AG10803 (cell line): ENCODE results near the gene DSC1.
"Not testable (repeated sequence)": the region's sequence is repeated elsewhere in the genome, so short reads cannot be mapped to it uniquely, and the experiment has no call there.

Experiments used
- DNase-seq: peaks from one replicate; pipeline ENCODE4 v3.0.0; 2010; ENCODE audit warnings: low read depth
- H3K4me3 ChIP-seq: 2 replicates; pipeline ENCODE4 v1.5.1; 2011; ENCODE audit warnings: mild to moderate bottlenecking, low read length, control low read depth
- TF ChIP-seq, protein P1 (sequence below): conservative IDR thresholded peaks from 2 replicates; pipeline ENCODE4 v1.5.1; 2011; ENCODE audit warnings: mild to moderate bottlenecking, low read length, control low read depth, inconsistent platforms

DSC1 gene

DNA sequence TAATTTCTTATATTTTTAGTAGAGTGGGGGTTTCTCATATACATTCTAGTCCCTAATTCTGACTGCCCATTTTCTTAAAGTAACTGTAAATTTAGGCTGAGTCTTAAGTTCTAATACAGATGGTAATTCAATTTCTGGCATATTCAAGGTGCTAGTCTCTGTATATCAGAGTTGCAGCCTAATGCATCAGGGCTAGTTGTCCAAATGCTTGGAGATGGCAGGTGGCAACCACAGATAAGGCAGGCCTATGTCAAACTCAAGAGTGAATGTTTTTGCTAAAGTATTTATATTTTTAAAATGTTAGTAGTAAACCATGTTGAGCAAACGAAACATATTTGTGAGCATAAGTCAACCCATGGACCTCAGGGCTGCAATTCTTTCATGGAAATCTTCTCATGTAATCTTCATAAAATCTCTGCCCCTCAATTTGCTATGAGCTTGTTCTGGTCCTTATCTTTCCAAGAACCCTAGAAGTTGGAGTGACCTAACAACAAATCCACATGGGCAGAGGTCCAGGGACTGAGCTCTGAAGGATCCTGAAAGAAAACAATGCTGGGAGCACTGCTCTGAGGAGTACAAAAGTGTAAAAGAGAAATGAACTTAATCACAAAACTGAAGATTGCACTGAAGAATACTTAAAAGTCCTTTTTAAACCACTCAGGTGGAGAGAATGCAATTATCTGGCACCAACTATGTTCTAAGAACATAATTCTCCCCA is 33.1 kb downstream of the DSC1 start:
- no peak for DNase-seq

DNA sequence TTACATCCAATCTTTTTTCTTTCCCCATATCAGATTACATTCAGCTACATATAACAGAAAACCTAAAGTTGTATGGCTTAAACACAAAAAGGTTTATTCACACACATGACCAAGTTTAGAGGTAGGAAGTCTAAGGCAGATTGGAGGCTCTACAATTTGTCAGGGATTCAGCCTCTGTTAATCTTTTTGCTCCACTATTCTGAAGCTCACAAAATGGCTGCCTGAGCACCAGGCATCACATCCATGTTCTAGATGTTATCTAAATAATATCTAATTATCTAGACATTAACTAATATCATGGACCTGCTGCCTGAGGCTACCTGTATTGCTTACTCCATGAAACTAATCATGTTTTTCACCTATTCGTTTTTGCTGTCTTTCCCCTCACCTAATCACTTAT is 36.8 kb downstream of the DSC1 start:
- no peak overlapping the region for H3K4me3 ChIP-seq
- TF ChIP-seq, protein P1, sequence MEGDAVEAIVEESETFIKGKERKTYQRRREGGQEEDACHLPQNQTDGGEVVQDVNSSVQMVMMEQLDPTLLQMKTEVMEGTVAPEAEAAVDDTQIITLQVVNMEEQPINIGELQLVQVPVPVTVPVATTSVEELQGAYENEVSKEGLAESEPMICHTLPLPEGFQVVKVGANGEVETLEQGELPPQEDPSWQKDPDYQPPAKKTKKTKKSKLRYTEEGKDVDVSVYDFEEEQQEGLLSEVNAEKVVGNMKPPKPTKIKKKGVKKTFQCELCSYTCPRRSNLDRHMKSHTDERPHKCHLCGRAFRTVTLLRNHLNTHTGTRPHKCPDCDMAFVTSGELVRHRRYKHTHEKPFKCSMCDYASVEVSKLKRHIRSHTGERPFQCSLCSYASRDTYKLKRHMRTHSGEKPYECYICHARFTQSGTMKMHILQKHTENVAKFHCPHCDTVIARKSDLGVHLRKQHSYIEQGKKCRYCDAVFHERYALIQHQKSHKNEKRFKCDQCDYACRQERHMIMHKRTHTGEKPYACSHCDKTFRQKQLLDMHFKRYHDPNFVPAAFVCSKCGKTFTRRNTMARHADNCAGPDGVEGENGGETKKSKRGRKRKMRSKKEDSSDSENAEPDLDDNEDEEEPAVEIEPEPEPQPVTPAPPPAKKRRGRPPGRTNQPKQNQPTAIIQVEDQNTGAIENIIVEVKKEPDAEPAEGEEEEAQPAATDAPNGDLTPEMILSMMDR = no peak

More for the DNA sequence above, 33.1 kb downstream of the DSC1 start:
- TF ChIP-seq, protein P1 = no peak
- no peak overlapping the region for H3K4me3 ChIP-seq

DNA sequence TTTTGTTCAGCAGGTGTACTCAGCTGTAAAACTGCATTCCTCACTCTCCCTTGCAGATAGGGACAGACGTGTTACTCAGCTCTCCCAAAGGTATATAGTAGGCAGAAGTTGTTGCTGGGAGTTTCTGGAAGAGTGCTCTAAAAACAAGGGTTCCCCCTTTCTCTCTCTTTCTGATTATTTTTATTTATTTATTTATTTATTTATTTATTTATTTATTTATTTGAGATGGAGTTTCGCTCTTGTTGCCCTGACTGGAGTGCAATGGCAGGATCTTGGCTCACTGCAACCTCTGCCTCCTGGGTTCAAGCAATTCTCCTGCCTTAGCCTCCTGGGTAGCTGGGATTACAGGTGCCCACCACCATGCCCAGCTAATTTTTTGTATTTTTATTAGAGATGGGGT is 39.5 kb downstream of the DSC1 start:
- H3K4me3 ChIP-seq, DNase-seq: not testable (repeated sequence)

More for the DNA sequence above, 36.8 kb downstream of the DSC1 start:
- no peak for DNase-seq

DNA sequence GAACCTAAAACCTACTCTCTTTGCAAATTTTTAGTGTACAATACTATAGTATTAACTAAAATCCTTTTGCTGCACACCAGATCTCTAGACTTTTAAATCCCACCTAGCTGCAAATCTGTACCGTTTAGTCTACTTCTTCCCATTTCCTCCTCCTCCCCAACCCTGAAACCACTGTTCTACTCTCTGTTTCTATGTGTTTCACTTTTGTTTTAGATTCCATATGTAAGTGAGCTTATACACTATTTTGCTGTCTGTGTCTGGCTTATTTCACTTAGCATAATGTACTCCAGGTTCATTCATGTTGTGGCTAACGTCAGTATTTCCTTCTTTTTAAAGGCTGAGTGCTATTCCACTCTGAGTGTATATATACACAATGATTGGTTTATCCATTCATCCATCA is 42.1 kb downstream of the DSC1 start:
- DNase-seq = no peak
- no peak overlapping the region for H3K4me3 ChIP-seq
- TF ChIP-seq, protein P1 = no peak

DNA sequence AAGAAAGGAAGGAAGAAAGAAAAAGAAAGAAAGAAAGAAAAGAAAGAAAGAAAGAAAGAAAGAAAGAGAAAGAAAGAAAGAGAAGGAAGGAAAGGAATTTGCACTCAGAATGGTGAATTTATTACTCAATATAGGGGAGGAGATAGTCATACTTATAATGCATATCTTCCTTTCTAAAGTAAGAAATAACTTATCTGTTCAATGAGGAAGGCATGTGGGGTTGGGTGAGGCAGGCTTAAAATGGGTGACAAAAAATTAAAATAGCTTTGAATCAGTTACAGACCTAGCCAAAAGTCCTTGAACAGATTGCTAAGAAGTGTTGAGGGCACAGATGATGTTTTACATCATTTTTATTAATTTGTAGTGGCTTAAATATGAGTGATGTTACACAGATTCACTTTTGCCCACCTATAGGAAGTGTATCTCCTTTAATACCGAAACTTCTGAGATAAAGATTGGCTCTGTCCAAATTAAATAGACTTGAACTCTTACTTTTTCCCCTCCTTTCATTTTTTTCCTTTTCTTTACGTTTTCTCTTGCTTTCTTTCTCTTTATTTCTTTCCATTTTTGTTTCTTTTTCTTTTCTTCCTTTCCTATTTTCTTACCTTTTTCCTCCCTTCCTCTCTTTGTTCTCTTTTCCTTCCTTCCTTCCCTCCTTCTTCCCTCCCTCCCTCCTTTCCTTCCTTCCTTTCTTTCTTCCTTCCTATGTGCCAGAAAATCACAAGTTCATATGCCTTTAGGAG is 45.6 kb downstream of the DSC1 start:
- no peak for DNase-seq
- TF ChIP-seq, protein P1 = no peak
- no peak overlapping the region for H3K4me3 ChIP-seq

DNA sequence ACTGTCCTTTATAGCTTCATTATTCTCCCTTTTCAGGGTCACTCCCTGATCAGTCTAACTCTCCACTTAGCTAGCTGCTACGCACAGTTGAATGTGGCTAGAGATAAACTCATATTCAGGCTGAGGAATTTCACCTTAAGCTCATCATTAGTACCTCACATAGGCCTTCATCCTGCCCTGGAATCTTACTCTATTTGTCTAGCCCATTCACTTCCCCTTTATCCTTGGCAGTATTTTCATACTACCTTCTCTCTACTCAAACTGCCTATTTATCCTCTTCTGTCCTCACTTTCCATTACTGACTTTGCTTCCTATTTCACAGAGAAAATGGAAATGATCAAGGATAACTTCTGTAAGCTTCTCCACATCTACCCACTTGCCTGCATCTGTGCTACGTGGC is 49.9 kb downstream of the DSC1 start:
- TF ChIP-seq, protein P1 = no peak
- no peak overlapping the region for H3K4me3 ChIP-seq
- DNase-seq = no peak

DNA sequence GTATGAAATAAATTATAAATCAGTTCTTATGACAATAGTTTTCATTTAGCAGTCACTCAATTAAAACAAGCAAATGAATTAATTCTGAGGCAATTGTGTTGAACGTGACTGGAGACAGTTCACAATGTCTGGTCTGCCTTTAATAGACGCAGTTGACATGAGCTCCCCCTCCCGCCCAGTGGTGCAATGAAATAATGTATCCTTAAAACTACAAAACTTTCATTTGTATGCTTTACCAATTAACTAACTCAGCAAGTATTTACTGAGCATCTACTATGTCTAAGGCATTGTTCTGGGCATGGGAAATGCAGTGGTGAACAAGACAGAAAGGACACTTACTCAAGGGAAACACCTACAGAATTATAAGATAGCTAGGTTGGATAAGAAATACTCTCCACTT is 56.9 kb downstream of the DSC1 start:
- TF ChIP-seq, protein P1 = no peak
- no peak overlapping the region for H3K4me3 ChIP-seq
- no peak for DNase-seq
